ENCODE data around the gene WDR62.

Gene WDR62

DNA sequence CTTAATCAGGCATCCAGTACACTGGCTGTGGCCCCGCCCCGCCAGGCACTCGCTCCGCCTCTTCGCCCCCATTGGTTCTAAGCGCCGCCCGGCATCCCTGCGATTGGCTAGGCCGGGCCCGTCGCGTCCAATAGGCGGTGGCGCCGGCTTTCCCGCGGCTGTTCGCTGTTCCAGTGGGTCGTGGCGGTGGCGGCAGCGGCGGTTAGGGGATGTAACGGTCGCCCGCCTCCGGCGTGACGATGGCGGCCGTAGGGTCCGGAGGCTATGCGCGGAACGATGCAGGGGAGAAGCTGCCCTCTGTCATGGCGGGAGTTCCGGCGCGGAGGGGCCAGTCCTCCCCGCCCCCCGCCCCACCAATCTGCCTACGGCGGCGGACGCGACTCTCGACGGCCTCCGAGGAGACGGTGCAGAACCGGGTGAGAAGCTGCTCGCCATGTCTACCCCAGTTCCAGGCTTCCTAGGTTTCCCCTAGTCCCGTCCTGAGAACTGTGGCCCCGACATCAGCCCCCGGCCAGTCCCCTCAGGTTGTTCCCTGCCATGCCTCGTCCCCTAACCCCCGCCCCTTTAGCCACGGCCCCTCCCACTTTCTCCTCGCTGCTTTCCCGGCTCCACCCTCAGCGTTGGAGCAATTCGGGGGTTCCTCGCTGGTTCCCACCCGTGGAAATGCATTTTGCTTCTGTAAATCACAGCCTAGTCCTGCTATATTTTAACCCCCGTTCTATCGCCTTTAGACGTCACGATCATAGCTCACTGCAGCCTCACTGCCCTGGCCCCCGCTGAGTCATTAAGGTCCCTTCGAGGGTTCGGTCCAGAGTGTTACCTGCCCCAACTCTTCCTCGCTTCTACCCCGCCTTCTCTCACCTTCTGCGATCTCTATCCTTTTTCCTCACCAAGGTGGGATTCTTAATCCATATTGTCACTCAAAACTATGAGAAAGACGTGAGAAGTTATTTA lies at the start of gene WDR62:
Gene WDR62, plus strand, starts transcription at position 165 of the 954 bp plus-strand sequence. Its CDS starts 75 bp downstream, at position 240.
- peak; percentile 90 for DNase-seq

- DNase-seq = no peak
Observed at GRCh38 chr19:36006955-36007354, 47.7 kb upstream of the WDR62 start.

DNA sequence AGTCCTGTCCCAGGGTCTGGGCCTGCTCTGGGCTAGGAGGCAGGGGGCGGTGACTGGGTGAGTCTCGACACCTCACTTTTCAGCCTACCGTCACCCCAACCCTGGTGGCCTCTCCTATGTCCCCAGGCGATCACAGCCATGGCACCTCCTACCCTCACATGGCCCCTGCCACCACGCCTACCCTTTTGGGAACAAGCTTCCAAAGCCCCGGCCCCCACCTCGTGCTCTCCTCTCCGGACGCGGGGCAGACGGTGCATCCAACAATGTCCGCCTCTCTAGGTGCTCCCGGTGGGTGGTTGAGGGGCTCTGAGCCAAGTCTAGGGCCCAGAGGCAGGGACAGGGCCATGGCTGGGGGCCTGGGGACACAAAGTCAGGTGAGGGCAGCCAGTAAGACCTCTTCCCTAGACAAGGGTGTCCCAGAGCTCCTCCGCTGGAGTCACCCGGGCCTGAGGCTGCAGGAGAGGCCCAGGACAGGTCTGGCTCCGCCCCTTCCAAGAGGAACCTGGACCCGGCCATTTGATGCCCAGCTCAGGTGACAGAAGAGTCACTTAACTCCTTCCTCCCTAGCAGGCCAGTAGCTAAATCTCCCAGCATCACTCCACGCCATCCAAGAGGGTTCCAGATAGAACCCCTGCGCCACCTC lies 46.2 kb upstream of the WDR62 start, which contains the start of gene SYNE4:
Gene SYNE4, minus strand, starts transcription at position 478 of the 643 bp plus-strand sequence. Its CDS starts 132 bp downstream, at position 346.
- DNase-seq = no peak

- DNase-seq = peak; percentile 13
Observed at GRCh38 chr19:36009220-36009619, 45.5 kb upstream of the WDR62 start.

DNA sequence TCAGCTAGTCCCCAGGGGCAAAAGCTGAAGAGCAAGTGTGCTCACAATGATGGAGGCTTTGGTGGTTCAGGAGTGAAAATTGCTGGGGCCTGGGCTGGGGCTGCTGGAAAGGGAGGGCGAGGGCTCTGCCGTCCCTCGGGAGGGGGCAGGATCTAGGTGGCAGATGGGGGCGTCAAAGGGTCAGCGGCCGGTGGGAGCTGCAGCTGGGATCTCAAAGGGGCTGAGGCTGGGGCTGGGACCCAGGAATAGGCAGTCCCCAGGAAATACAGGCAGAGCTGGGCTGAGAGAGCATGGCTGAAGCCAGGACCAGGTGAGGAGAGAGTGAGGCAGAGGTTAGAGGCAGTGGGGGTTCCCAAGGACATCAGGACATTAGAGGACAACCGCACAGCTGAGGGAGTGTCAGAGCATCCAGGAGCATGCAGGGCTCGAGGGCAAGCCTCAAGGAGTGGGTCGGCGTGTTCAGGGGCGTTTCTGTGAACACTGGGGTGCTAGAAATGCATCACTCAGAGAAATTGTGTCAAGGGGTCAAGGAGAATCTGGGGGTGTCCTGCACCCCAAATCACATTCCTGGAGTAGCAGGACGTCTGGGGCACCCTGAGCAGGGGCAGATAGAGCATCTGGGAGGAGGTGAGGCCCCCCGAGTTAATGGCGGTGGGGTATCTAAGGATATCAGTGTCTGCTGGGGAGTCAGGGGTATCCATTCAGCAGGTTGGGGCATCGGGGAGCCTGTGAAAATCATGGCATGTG lies 44.9 kb upstream of the WDR62 start:
- DNase-seq = no peak

- DNase-seq = no peak
Observed at GRCh38 chr19:36010402-36010801, 44.3 kb upstream of the WDR62 start.

DNA sequence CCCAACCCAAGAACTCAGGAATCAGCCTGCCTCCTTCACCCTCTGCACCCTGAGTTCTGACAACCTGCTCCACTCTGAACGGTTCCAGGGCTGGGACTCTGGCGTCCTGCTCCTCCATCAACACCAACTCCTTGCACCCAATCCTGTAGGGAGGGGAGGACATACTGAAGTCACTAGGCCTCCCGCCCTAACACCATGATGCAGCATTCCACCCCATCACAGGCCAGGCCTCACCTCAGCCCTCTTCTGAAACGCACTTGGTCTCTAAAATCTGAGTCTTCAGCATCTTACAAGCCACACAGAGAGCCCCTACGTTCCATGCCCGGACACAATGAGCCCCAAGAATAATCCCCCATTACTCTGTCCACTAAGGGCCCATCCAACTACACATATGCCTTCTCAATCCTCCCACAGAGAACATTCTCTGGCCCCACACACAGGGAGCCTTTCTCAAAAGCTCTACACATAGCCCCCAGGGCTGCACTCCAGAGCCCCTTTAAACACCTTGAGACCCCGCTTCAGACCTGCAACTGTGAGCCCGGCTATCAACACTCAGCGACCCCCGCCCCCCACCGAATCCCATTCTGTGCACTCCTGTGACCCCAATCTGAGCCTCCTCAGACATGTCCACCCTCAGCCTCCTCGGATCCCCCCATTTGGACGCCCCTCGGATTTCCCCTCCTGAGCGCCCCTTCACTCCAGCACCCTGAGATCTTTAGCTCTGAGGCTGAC lies 41.3 kb upstream of the WDR62 start:
- no peak for DNase-seq

GRCh38 chr19:36014012-36014924 lies 40.4 kb upstream of the WDR62 start, which contains the start of gene ALKBH6:
Gene ALKBH6, minus strand, starts transcription at chr19:36014213. Its CDS starts 816 bp downstream, at chr19:36013397.
- DNase-seq = peak; percentile 99

GRCh38 chr19:36019061-36019670 lies 35.5 kb upstream of the WDR62 start:
- no peak for DNase-seq

DNA sequence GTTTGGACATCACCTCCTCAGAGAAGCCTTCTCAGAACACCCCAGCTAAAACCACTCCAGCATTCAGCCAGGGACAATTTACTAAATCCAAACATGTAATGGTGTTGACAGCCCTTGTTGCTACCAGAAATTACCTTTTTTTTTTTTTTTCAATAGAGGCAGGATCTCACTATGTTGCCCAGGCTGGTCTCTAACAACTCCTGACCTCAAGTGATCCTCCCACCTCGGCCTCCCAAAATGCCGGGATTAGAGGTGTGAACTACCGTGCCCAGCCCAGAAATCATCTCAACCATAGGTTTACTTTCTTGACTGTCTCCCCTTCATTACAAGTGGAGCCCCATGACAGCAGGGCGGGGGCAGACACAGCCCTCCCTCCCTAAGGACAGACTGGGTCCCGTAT lies 31.3 kb upstream of the WDR62 start:
- no peak for DNase-seq

DNA sequence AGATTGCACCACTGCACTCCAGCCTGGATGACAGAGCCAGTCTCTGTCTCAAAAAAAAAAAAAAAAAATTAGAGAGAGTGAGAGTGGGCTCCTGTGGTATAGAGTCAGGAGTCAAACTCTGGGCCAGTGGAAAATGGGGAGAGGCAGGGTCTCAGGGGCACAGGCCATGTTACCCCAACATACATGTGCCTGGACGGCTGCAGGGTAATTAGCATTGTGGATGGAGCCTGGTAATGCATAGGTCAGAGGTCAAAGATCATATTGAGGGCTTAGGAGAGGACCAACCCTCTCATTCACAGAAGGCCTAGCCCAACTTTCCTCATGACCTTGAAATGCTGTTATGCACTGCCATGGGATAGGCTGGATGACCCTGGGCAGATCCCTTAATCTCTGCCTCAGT lies 29.2 kb upstream of the WDR62 start:
- no peak for DNase-seq

DNA sequence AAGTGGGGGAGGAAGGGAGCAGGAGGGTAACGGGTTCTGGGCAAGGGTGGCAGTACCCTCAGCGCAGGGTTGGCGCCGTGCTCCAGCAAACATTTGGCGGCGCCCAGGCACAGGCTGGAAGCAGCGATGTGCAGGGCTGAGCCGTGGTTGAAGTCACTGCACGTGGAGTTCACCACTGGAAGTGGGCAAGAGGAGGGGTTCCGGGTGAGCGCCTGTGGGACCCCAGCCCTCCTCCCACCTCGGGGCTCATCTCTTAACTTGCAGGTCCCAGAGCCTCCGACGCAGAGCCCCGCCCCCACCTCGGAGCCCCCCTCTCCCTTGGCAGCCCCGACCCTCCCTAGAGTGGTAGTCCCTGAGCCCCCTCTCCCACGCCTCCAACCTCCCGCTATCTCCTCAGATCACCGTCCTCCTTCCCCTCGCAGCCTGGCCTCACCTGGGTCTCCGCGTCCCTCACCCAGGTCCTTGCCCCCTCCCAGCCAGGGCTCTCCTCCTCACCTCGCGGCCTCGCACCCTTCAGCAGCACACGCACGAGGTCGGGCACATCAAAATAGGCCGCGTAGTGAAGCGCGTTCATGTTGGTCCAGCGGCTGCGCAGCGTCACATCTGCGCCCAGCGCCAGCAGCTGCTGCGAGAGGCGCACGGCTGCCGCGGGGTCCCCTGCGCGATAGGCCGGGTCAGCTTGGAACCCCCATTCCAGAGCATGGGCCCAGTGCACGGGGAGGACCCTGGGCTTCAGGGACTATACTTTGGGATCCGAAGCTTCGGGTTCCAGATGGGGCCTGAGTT lies 28.4 kb upstream of the WDR62 start:
- DNase-seq = no peak

GRCh38 chr19:36027696-36028095 lies 27.0 kb upstream of the WDR62 start:
- DNase-seq = no peak

DNA sequence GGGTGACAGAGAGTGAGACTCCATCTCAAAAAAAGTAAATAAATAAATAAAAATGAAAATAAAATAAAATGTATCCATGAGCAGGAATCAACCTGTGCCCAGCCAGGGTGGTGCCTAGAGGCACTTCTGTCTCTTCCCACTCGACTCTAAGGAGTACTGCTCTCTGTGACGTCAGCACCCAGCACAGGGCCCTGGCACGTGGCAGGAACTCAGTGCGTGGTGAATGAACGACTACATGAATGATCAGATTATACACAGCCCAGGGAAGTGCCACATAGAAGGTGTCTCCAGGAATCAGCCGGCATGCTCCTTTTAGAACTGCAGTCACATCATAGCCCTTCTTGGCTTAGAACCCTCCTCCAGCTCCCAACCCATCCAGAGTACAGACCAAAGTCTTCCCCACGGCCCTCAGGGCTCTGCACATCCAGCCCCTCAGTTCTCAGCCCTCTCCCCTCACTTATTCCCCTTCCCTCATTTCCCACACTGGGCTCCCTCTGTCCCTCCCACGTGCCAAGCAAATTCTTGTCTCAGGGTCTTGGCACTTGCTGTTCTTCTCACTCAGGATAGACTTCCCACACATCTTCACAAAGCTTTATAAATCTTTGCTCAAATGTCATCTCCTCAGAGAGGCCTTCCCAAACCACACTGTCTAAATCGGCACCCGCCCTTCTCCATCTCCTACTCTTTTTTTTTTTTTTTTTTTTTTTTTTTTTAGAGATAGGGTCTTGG lies 26.2 kb upstream of the WDR62 start:
- no peak for DNase-seq

DNA sequence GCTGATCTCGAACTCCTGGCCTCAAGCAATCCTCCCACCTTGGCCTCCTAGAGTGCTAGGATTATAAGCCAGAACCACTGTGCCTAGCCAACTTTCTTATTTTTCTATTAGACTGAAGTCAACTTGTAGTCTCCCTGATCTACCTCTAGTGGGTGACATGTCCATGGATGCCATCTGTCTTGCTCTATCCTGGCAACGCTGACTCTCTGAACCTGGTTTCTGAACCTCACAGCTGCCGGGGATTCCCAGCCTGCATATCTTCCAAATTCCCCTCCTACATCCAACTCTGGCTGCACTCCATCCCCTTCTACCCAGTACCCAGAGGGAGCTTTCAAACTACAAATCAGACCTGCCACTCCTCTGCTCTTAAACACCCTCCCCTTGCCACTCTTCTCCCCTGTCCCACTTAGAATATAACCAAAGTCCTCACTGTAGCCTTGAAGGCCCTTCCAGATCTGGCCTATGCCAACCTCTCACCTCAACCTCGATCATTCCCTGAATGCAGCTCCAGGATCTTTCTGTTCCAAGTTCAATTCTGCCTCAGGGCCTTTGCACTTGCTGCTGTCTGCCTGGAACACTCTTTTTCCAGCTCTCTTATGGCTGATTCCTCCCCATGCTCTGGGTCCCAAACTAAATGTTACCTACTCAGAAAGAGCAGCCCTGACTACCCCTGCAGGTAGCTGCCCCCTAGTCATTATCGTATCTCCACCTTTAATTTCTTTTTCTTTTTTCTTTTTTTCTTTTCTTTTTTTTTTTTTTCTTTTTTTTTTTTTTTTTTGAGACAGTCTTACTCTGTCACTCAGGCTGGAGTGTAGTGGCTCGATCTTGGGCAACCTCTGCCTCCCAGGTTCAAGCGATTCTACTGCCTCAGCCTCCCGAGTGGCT lies 24.2 kb upstream of the WDR62 start:
- no peak for DNase-seq

- no peak for DNase-seq
Observed at GRCh38 chr19:36031308-36031707, 23.4 kb upstream of the WDR62 start.

DNA sequence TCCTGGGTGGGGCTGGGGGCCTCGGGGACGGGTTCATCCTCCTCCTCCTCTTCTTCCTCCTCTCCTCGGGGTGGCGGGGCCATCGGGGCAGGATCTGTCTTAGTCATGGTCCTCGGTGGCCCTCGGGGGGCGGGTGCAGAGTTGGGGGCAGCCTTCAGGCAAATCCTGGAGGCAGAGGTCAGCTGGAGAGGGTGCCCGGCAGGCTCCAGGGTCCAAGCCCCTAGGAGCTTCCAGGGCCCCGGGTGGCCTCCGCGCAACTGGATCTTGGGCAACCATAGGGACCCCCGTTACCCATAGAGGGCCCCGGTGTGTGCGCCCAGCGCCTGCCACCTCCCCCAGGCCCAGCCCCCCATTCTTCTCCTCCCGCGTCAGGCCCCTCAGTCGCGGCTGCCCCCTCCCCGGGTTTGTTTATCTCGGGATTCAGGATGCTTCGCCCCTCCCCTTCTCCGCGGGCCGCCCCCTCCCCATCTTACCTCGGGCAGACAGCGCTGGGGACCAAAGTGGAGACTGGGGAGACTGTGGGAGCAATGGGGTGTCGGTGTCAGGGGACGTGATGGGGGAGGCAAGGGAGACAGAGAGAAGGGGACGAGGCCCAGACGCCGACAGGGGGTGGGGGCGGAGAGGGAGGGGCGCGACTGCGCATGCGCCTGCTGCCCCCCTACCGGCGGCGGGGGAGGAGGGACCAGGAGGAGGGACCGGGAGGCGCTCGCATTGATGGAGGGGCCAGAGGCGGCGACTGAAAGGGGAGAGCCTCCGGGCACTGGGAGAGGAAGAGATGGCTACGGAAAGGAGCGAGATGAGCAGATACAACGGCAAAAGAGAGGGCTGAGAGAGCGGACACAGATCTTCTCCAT lies 22.2 kb upstream of the WDR62 start, which contains the start of gene CLIP3:
Gene CLIP3, minus strand, starts transcription at position 623 of the 854 bp plus-strand sequence. Its CDS starts 516 bp downstream, at position 107.
- no peak for DNase-seq

Data from activated effector memory CD4-positive, alpha-beta T cell treated with Interleukin-2 at 50 U/mL for 16 hours (primary cell).